ENCODE results near the gene GJD3. TPM values are rescaled to one million over a fixed set of nuclear protein-coding genes. Genes with fewer than 3 reads are reported as not detected.
"Not testable (repeated sequence)": the region's sequence is repeated elsewhere in the genome, so short reads cannot be mapped to it uniquely, and the experiment has no call there.

GJD3 gene
- total RNA-seq, 2 donors from 2014 or later = 0.82 to 5.3 TPM

DNA sequence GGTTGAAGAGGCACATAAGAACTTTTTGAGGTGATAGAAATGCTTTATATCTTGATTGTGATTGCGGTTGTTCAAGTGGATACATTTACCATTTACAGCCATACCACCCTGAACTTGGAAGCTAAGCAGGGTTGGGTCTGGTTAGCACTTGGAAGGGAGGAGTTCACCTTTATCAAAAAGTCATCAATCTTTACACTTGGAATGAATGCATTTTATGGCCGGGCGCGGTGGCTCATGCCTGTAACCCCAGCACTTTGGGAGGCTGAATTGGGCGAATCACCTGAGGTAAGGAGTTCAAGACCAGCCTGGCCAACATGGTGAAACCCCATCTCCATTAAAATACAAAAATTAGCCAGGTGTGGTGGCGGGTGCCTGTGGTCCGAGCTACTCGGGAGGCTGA lies 9.5 kb upstream of the GJD3 start:
- TF ChIP-seq POLR2AphosphoS5 (IDR thresholded peaks at IDR 0.05) (no peak), POLR2A (IDR thresholded peaks at IDR 0.05) (no peak)
- TF ChIP-seq, protein P1, sequence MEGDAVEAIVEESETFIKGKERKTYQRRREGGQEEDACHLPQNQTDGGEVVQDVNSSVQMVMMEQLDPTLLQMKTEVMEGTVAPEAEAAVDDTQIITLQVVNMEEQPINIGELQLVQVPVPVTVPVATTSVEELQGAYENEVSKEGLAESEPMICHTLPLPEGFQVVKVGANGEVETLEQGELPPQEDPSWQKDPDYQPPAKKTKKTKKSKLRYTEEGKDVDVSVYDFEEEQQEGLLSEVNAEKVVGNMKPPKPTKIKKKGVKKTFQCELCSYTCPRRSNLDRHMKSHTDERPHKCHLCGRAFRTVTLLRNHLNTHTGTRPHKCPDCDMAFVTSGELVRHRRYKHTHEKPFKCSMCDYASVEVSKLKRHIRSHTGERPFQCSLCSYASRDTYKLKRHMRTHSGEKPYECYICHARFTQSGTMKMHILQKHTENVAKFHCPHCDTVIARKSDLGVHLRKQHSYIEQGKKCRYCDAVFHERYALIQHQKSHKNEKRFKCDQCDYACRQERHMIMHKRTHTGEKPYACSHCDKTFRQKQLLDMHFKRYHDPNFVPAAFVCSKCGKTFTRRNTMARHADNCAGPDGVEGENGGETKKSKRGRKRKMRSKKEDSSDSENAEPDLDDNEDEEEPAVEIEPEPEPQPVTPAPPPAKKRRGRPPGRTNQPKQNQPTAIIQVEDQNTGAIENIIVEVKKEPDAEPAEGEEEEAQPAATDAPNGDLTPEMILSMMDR (IDR thresholded peaks at IDR 0.05) = no peak
- Histone ChIP-seq H3K4me3 (no peak overlapping the region), H3K9me3 (no peaks in the 10 kb centered on the region), H3K36me3 (no peaks in the 10 kb centered on the region), H3K27ac (no peak overlapping the region), H3K4me1 (replicated peaks) (no peaks in the 10 kb centered on the region), H3K27me3 (replicated peaks; ENCODE audit: insufficient read depth) (no peaks in the 10 kb centered on the region)
- intact Hi-C loops (cut with DNase I) = no loop called here
- WGBS = 82% methylated on average over 8 of the region's 8 CpGs
- no peak for DNase-seq (ENCODE audit: low spot score)

DNA sequence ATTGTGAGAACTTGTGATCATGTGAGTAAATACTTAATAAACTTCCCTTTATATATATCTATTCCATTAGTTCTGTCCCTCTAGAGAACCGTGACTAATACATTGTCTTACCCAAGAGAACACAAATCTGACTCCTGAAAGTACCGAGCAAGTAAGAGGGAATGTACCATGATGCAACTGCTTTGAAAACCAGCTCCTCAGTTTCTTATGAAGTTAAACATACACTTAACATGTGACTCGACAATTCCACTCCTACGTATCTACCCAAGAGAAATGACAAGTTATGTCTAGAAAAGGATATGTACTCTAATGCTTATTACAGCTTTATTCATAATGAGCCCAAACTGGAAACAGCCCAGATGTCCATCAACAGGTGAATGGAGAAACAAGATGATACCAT lies 8.8 kb upstream of the GJD3 start:
- no peak for DNase-seq (ENCODE audit: low spot score)
- Histone ChIP-seq H3K9me3 (no peaks in the 10 kb centered on the region), H3K36me3 (no peaks in the 10 kb centered on the region), H3K4me3 (no peak overlapping the region), H3K27me3 (replicated peaks; ENCODE audit: insufficient read depth) (no peaks in the 10 kb centered on the region), H3K27ac (no peak overlapping the region), H3K4me1 (replicated peaks) (no peaks in the 10 kb centered on the region)
- 87% methylated on average over 4 of the region's 4 CpGs for WGBS
- no peak for TF ChIP-seq POLR2AphosphoS5 (IDR thresholded peaks at IDR 0.05)
- TF ChIP-seq, protein P1 (IDR thresholded peaks at IDR 0.05) = no peak
- no peak for TF ChIP-seq POLR2A (IDR thresholded peaks at IDR 0.05)
- intact Hi-C loops (cut with DNase I) = no loop called here

DNA sequence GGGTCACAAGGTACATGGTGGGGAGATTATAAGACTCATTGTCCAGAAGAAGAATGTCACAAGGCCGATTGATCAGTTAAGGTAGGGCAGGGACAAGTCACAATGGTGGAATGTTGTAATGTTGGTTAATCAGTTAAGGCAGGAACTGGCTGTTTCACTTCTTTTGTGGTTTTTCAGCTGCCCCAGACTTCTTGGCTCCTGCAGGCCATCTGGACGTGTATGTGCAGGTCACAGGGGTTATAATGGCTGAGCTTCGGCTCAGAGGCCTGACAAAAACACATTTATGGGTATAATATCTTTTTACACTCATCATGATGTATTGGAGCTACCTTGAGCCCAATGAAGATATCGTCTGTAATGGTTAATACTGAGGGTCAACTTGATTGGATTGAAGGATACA lies 8.1 kb upstream of the GJD3 start:
- H3K27ac ChIP-seq; intact Hi-C loops (cut with DNase I); H3K36me3 ChIP-seq; H3K4me3 ChIP-seq; H3K9me3 ChIP-seq; H3K27me3 ChIP-seq (replicated peaks; ENCODE audit: insufficient read depth); DNase-seq (ENCODE audit: low spot score); H3K4me1 ChIP-seq (replicated peaks): not testable (repeated sequence)
- WGBS = 60% methylated on average over 4 of the region's 4 CpGs

DNA sequence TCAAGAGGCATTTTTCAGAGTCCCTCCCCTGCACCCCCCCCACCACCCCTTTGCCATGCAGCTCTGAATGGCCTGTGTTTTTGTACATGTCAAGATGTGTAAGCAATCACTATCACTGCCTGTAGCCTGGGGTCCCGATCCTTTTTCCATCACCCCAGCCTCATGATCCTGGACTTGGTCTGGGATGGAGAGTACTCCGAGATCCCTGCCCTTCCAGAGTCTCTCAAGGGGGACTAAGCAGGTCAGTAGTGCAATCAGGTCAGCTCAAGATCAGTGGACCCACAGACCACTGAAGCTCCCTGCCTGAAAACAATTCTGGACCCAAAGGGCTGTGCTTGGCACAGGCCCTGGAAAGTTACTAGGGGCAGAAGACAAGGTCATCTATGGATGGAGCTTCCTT lies 7.5 kb upstream of the GJD3 start:
- Histone ChIP-seq H3K27me3 (replicated peaks; ENCODE audit: insufficient read depth) (no peaks in the 10 kb centered on the region), H3K9me3 (no peaks in the 10 kb centered on the region), H3K27ac (no peak overlapping the region), H3K36me3 (no peaks in the 10 kb centered on the region), H3K4me3 (no peak overlapping the region), H3K4me1 (replicated peaks) (no peaks in the 10 kb centered on the region)
- 97% methylated on average over 2 of the region's 2 CpGs for WGBS
- intact Hi-C loops (cut with DNase I) = no loop called here
- no peak for DNase-seq (ENCODE audit: low spot score)
- TF ChIP-seq POLR2AphosphoS5 (IDR thresholded peaks at IDR 0.05) (no peak), POLR2A (IDR thresholded peaks at IDR 0.05) (no peak)
- TF ChIP-seq, protein P1 (IDR thresholded peaks at IDR 0.05) = no peak

DNA sequence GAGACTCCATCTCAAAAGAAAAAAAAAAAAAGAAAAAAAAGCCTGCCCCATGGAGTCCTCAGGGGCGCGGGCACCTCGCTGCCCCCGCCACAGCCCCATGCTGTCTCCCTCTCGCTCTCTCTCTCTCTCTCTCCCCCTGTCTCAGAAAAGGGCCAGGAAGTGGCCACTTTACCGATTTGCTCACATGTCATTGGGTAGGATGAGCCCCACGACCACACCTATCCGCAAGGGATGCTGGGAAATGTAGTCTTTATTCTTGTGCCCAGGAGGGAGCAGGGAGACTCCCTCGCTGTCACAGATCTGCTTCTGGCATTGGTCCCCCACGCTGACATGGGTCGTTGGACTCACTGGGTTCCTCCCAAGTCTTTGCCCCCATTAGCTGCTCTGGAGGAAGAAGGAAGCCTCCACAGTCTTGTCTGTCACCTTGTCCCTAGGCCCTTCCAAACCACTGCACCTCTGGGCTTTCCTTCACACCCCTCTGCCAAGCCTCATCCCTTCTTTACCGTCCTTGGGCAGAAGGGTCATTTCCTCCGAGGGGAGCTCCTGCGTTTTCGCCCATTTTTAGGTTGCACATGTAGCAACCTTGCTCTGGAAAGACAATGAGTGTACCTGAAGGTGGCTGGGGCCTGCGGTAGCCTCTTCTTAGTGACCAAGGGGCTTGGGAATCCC lies 6.9 kb upstream of the GJD3 start:
- 80% methylated on average over 16 of the region's 16 CpGs for WGBS
- TF ChIP-seq POLR2A (IDR thresholded peaks at IDR 0.05) (no peak), POLR2AphosphoS5 (IDR thresholded peaks at IDR 0.05) (no peak)
- TF ChIP-seq, protein P1 (IDR thresholded peaks at IDR 0.05) = no peak
- no peak for DNase-seq (ENCODE audit: low spot score)

More for the DNA sequence above, 6.9 kb upstream of the GJD3 start:
- Histone ChIP-seq H3K4me1 (replicated peaks) (no peaks in the 10 kb centered on the region), H3K9me3 (no peaks in the 10 kb centered on the region), H3K4me3 (no peak overlapping the region), H3K36me3 (no peaks in the 10 kb centered on the region), H3K27ac (no peak overlapping the region), H3K27me3 (replicated peaks; ENCODE audit: insufficient read depth) (no peaks in the 10 kb centered on the region)
- intact Hi-C loops (cut with DNase I) = no loop called here

Measured in prostate gland (tissue), 2 donors.